Effector memory CD8-positive, alpha-beta T cell (primary cell): ENCODE data around the gene EDN1.

Experiments
- ATAC-seq: fragments of 150-1000 bp; cut with Tn5 transposase; replicated peaks from 2 replicates; pipeline ENCODE4 v1.10.0; 2021; ENCODE audit warnings: mild to moderate bottlenecking, moderate library complexity
- DNase-seq, 3 experiments: peaks; one replicate each; pipeline ENCODE4 v3.0.0; 2021
- H3K27ac Mint-ChIP-seq, 2 donors: one replicate each; pipeline ENCODE4 v1.8.0; 2022; ENCODE audit warnings: mild to moderate bottlenecking in 2 of 2, mixed read lengths in 2 of 2, moderate library complexity in 2 of 2
- H3K27me3 Mint-ChIP-seq, 2 donors: one replicate each; pipeline ENCODE4 v1.8.0; 2022; ENCODE audit warnings: mixed read lengths in 2 of 2
- H3K36me3 Mint-ChIP-seq: one replicate; pipeline ENCODE4 v1.8.0; 2022; ENCODE audit warnings: mild to moderate bottlenecking, moderate library complexity, mixed read lengths; ENCODE audit not compliant: insufficient read depth
- H3K4me1 Mint-ChIP-seq, 2 donors: one replicate each; pipeline ENCODE4 v1.8.0; 2022; ENCODE audit warnings: low read depth in 2 of 2, mixed read lengths in 2 of 2
- H3K4me3 Mint-ChIP-seq, 2 donors: one replicate each; pipeline ENCODE4 v1.8.0; 2022; ENCODE audit warnings: mild to moderate bottlenecking in 2 of 2, mixed read lengths in 2 of 2, moderate library complexity in 2 of 2
- H3K9me3 Mint-ChIP-seq, 2 donors: one replicate each; pipeline ENCODE4 v1.8.0; 2022; ENCODE audit warnings: mixed read lengths in 2 of 2

Gene EDN1

GRCh38 chr6:12261502-12261901, 28.7 kb upstream of the EDN1 start:
- peaks cover 0 to 1% of the 10 kb centered on the region in 2 donors for H3K4me1 Mint-ChIP-seq
- H3K27ac Mint-ChIP-seq: no peak overlapping the region
- no peak overlapping the region for H3K4me3 Mint-ChIP-seq
- no peaks in the 10 kb centered on the region for H3K9me3 Mint-ChIP-seq
- no peak for ATAC-seq
- H3K27me3 Mint-ChIP-seq: peaks cover 0 to 24% of the 10 kb centered on the region in 2 donors
- no peaks in the 10 kb centered on the region for H3K36me3 Mint-ChIP-seq
- no peak for DNase-seq

GRCh38 chr6:12262236-12263061, 27.7 kb upstream of the EDN1 start:
- no peaks in the 10 kb centered on the region for H3K9me3 Mint-ChIP-seq
- peaks cover 0 to 2% of the 10 kb centered on the region in 2 donors for H3K4me1 Mint-ChIP-seq
- DNase-seq: no peak
- H3K27ac Mint-ChIP-seq: no peak overlapping the region
- H3K27me3 Mint-ChIP-seq: peaks cover 0 to 24% of the 10 kb centered on the region in 2 donors
- no peaks in the 10 kb centered on the region for H3K36me3 Mint-ChIP-seq
- no peak overlapping the region for H3K4me3 Mint-ChIP-seq
- ATAC-seq: no peak

- Mint-ChIP-seq H3K4me3 (no peak overlapping the region), H3K36me3 (no peaks in the 10 kb centered on the region), H3K4me1 (peaks cover 0 to 2% of the 10 kb centered on the region in 2 donors)
Measured at GRCh38 chr6:12263403-12263802, 26.8 kb upstream of the EDN1 start.

GRCh38 chr6:12264671-12265070, 25.5 kb upstream of the EDN1 start:
- no peak for ATAC-seq
- no peak overlapping the region for H3K4me3 Mint-ChIP-seq
- no peaks in the 10 kb centered on the region for H3K9me3 Mint-ChIP-seq

More at GRCh38 chr6:12263403-12263802, 26.8 kb upstream of the EDN1 start:
- Mint-ChIP-seq H3K9me3 (no peaks in the 10 kb centered on the region), H3K27ac (no peak overlapping the region), H3K27me3 (peaks cover 0 to 24% of the 10 kb centered on the region in 2 donors)
- ATAC-seq (no peak), DNase-seq (no peak)

GRCh38 chr6:12265296-12265695, 24.9 kb upstream of the EDN1 start:
- DNase-seq (no peak), ATAC-seq (no peak)
- no peaks in the 10 kb centered on the region for H3K36me3 Mint-ChIP-seq
- H3K27ac Mint-ChIP-seq: no peak overlapping the region
- peaks cover 0 to 23% of the 10 kb centered on the region in 2 donors for H3K27me3 Mint-ChIP-seq
- H3K9me3 Mint-ChIP-seq: no peaks in the 10 kb centered on the region
- H3K4me3 Mint-ChIP-seq: no peak overlapping the region
- H3K4me1 Mint-ChIP-seq: peaks cover 0 to 2% of the 10 kb centered on the region in 2 donors

More at GRCh38 chr6:12264671-12265070, 25.5 kb upstream of the EDN1 start:
- Mint-ChIP-seq H3K27ac (no peak overlapping the region), H3K27me3 (peaks cover 0 to 24% of the 10 kb centered on the region in 2 donors), H3K36me3 (no peaks in the 10 kb centered on the region), H3K4me1 (peaks cover 0 to 2% of the 10 kb centered on the region in 2 donors)
- DNase-seq: no peak

GRCh38 chr6:12265791-12266190, 24.4 kb upstream of the EDN1 start:
- no peak for DNase-seq
- H3K4me1 Mint-ChIP-seq: peaks cover 0 to 2% of the 10 kb centered on the region in 2 donors
- H3K27me3 Mint-ChIP-seq: peaks cover 0 to 18% of the 10 kb centered on the region in 2 donors
- peak; percentile 21 for ATAC-seq
- H3K36me3 Mint-ChIP-seq: no peaks in the 10 kb centered on the region
- H3K27ac Mint-ChIP-seq: no peak overlapping the region
- no peak overlapping the region for H3K4me3 Mint-ChIP-seq
- no peaks in the 10 kb centered on the region for H3K9me3 Mint-ChIP-seq

- Mint-ChIP-seq H3K27ac (no peak overlapping the region), H3K4me1 (peaks cover 0 to 2% of the 10 kb centered on the region in 2 donors), H3K36me3 (no peaks in the 10 kb centered on the region), H3K27me3 (peaks cover 0 to 11% of the 10 kb centered on the region in 2 donors), H3K9me3 (peaks cover 0 to 1% of the 10 kb centered on the region in 2 donors), H3K4me3 (no peak overlapping the region)
- no peak for DNase-seq
- ATAC-seq: no peak
Measured at GRCh38 chr6:12266571-12266970, 23.6 kb upstream of the EDN1 start.

GRCh38 chr6:12269110-12269509, 21.1 kb upstream of the EDN1 start:
- DNase-seq (no peak), ATAC-seq (no peak)
- Mint-ChIP-seq H3K27ac (no peak overlapping the region), H3K9me3 (peaks cover 3 to 9% of the 10 kb centered on the region in 2 donors), H3K4me1 (peaks cover 0 to 2% of the 10 kb centered on the region in 2 donors), H3K36me3 (no peaks in the 10 kb centered on the region), H3K27me3 (peaks cover 0 to 24% of the 10 kb centered on the region in 2 donors), H3K4me3 (no peak overlapping the region)

- H3K36me3 Mint-ChIP-seq: no peaks in the 10 kb centered on the region
- H3K27ac Mint-ChIP-seq: no peak overlapping the region
- H3K4me3 Mint-ChIP-seq: peak overlapping the region in 1 of 2 donors; percentile 11
- H3K27me3 Mint-ChIP-seq: peaks cover 10 to 35% of the 10 kb centered on the region in 2 donors
- H3K4me1 Mint-ChIP-seq: peaks cover 0 to 2% of the 10 kb centered on the region in 2 donors
- ATAC-seq (no peak), DNase-seq (no peak)
- H3K9me3 Mint-ChIP-seq: peaks cover 3 to 9% of the 10 kb centered on the region in 2 donors
Measured at GRCh38 chr6:12270551-12271230, 19.5 kb upstream of the EDN1 start.

- no peak overlapping the region for H3K27ac Mint-ChIP-seq
- H3K27me3 Mint-ChIP-seq: peaks cover 15 to 38% of the 10 kb centered on the region in 2 donors
- H3K4me1 Mint-ChIP-seq: peaks cover 0 to under 1% of the 10 kb centered on the region in 2 donors
- H3K36me3 Mint-ChIP-seq: no peaks in the 10 kb centered on the region
- H3K4me3 Mint-ChIP-seq: no peak overlapping the region
- H3K9me3 Mint-ChIP-seq: peaks cover 3 to 9% of the 10 kb centered on the region in 2 donors
- DNase-seq (no peak), ATAC-seq (no peak)
Measured at GRCh38 chr6:12271594-12271993, 18.6 kb upstream of the EDN1 start.

- H3K9me3 Mint-ChIP-seq: peaks cover 3 to 9% of the 10 kb centered on the region in 2 donors
- H3K4me3 Mint-ChIP-seq: no peak overlapping the region
- H3K4me1 Mint-ChIP-seq: no peaks in the 10 kb centered on the region
- DNase-seq: no peak
- no peaks in the 10 kb centered on the region for H3K36me3 Mint-ChIP-seq
- H3K27me3 Mint-ChIP-seq: peaks cover 19 to 42% of the 10 kb centered on the region in 2 donors
- ATAC-seq: no peak
- H3K27ac Mint-ChIP-seq: no peak overlapping the region
Measured at GRCh38 chr6:12271997-12272396, 18.2 kb upstream of the EDN1 start.

GRCh38 chr6:12275107-12275506, 15.1 kb upstream of the EDN1 start:
- no peaks in the 10 kb centered on the region for H3K4me1 Mint-ChIP-seq
- H3K36me3 Mint-ChIP-seq: no peaks in the 10 kb centered on the region
- peaks cover 3 to 9% of the 10 kb centered on the region in 2 donors for H3K9me3 Mint-ChIP-seq
- H3K27me3 Mint-ChIP-seq: peaks cover 36 to 67% of the 10 kb centered on the region in 2 donors
- no peak for ATAC-seq
- no peak overlapping the region for H3K4me3 Mint-ChIP-seq
- H3K27ac Mint-ChIP-seq: no peak overlapping the region
- no peak for DNase-seq

GRCh38 chr6:12276930-12277315, 13.2 kb upstream of the EDN1 start:
- no peak for DNase-seq
- no peak overlapping the region for H3K4me3 Mint-ChIP-seq
- peaks cover 3 to 4% of the 10 kb centered on the region in 2 donors for H3K9me3 Mint-ChIP-seq
- H3K27ac Mint-ChIP-seq: no peak overlapping the region
- peaks cover 37 to 74% of the 10 kb centered on the region in 2 donors for H3K27me3 Mint-ChIP-seq
- H3K4me1 Mint-ChIP-seq: no peaks in the 10 kb centered on the region
- no peaks in the 10 kb centered on the region for H3K36me3 Mint-ChIP-seq
- no peak for ATAC-seq
